GM23338 (cell line): ENCODE results near the gene UBE2J1. TPM values are rescaled to one million over a fixed set of nuclear protein-coding genes. Genes with fewer than 3 reads are reported as not detected.

Source experiments
- ATAC-seq: fragments of 200-7000 bp; cut with Tn5 transposase; 3 replicates; pipeline ENCODE4 v1.9.1; 2020
- DNase-seq: peaks from one replicate; pipeline ENCODE4 v3.0.0-alpha.2; 2015; ENCODE audit warnings: low spot score
- H2AFZ ChIP-seq: fragments of 200-600 bp; sonication (generic); 2 replicates; pipeline ENCODE4 v1.8.0; 2016; ENCODE audit warnings: antibody characterized with exemption, mild to moderate bottlenecking, moderate library complexity
- H3F3A ChIP-seq: fragments of 200-600 bp; sonication (generic); replicated peaks from 2 replicates; pipeline ENCODE4 v1.8.0; 2017; ENCODE audit warnings: antibody characterized with exemption, mixed run types, low read depth
- H3K27ac ChIP-seq: fragments of 200-600 bp; sonication (generic); 2 replicates; pipeline ENCODE4 v1.6.1; 2016; ENCODE audit warnings: low read depth
- H3K27me3 ChIP-seq: fragments of 200-600 bp; sonication (generic); 2 replicates; pipeline ENCODE4 v1.8.0; 2016; ENCODE audit warnings: mild to moderate bottlenecking, mixed run types, moderate library complexity; ENCODE audit not compliant: insufficient read depth
- H3K36me3 ChIP-seq: fragments of 200-600 bp; sonication (generic); 2 replicates; pipeline ENCODE4 v1.8.0; 2016; ENCODE audit warnings: mild to moderate bottlenecking; ENCODE audit not compliant: insufficient read depth
- H3K4me1 ChIP-seq: fragments of 200-600 bp; sonication (generic); 2 replicates; pipeline ENCODE4 v1.8.0; 2016; ENCODE audit warnings: mild to moderate bottlenecking, moderate library complexity; ENCODE audit not compliant: insufficient read depth
- H3K4me2 ChIP-seq: fragments of 200-600 bp; sonication (generic); 2 replicates; pipeline ENCODE4 v1.7.1; 2017; ENCODE audit warnings: mixed run types
- H3K4me3 ChIP-seq: fragments of 200-600 bp; sonication (generic); 2 replicates; pipeline ENCODE4 v1.6.1; 2016; ENCODE audit warnings: mixed run types
- H3K79me2 ChIP-seq: fragments of 200-600 bp; sonication (generic); replicated peaks from 2 replicates; pipeline ENCODE4 v1.8.0; 2017; ENCODE audit warnings: mild to moderate bottlenecking; ENCODE audit not compliant: insufficient read depth
- H3K9me2 ChIP-seq: fragments of 200-600 bp; sonication (generic); 2 replicates; pipeline ENCODE4 v1.8.0; 2017; ENCODE audit not compliant: insufficient read depth
- H4K20me1 ChIP-seq: fragments of 200-600 bp; sonication (generic); replicated peaks from 2 replicates; pipeline ENCODE4 v1.8.0; 2017; ENCODE audit warnings: mild to moderate bottlenecking; ENCODE audit not compliant: insufficient read depth
- H3K27ac Mint-ChIP-seq: 2 replicates; pipeline ENCODE4 v1.8.0; 2020; ENCODE audit warnings: inconsistent platforms, mild to moderate bottlenecking, moderate library complexity, mixed read lengths
- H3K27me3 Mint-ChIP-seq: 3 replicates; pipeline ENCODE4 v1.8.0; 2022; ENCODE audit warnings: low read depth, mild to moderate bottlenecking, moderate library complexity, mixed read lengths, inconsistent platforms; ENCODE audit not compliant: insufficient read depth, poor library complexity
- H3K36me3 Mint-ChIP-seq: 3 replicates; pipeline ENCODE4 v1.8.0; 2021; ENCODE audit warnings: low read depth, mild to moderate bottlenecking, inconsistent platforms, moderate library complexity, mixed read lengths
- H3K4me1 Mint-ChIP-seq: 3 replicates; pipeline ENCODE4 v1.8.0; 2020; ENCODE audit warnings: mild to moderate bottlenecking, inconsistent platforms, mixed read lengths
- H3K4me3 Mint-ChIP-seq: 3 replicates; pipeline ENCODE4 v1.8.0; 2021; ENCODE audit warnings: moderate library complexity, mild to moderate bottlenecking, inconsistent platforms, mixed read lengths
- H3K9me3 Mint-ChIP-seq: 3 replicates; pipeline ENCODE4 v1.8.0; 2020; ENCODE audit warnings: moderate library complexity, mild to moderate bottlenecking, inconsistent platforms, mixed read lengths
- CREB1 ChIP-seq: fragments of 250-450 bp; sonication (Bioruptor Pico); IDR thresholded peaks from 2 replicates; pipeline ENCODE4 v1.5.0; 2020; ENCODE audit warnings: low read depth, mild to moderate bottlenecking, moderate library complexity
- CTCF ChIP-seq, 2 experiments: fragments of 200-600 bp in 1 of 2; sonication (generic) in 1 of 2; conservative IDR thresholded peaks; 2 replicates each; pipeline versions ENCODE4 v1.5.1 to v1.6.1; 2016 to 2017; ENCODE audit warnings: antibody characterized with exemption in 2 of 2, low read depth in 2 of 2, mild to moderate bottlenecking in 2 of 2, moderate library complexity in 1 of 2
- EZH2 ChIP-seq: fragments of 200-600 bp; sonication (generic); IDR thresholded peaks from one replicate; pipeline ENCODE4 v1.8.0; 2017; ENCODE audit warnings: antibody characterized with exemption, mild to moderate bottlenecking, low read depth; ENCODE audit not compliant: unreplicated experiment
- JUNB ChIP-seq: IDR thresholded peaks from one replicate; pipeline ENCODE4 v1.6.1; 2016; ENCODE audit warnings: antibody characterized with exemption; ENCODE audit not compliant: unreplicated experiment
- NANOG ChIP-seq: IDR thresholded peaks from 2 replicates; pipeline ENCODE4 v1.6.1; 2016; ENCODE audit warnings: antibody characterized with exemption, borderline replicate concordance
- STAT1 ChIP-seq: IDR thresholded peaks from one replicate; pipeline ENCODE4 v1.6.1; 2016; ENCODE audit warnings: antibody characterized with exemption; ENCODE audit not compliant: unreplicated experiment
- ZNF331 ChIP-seq: fragments of 250-450 bp; sonication (Bioruptor Pico); IDR thresholded peaks from 2 replicates; pipeline ENCODE4 v1.5.0; 2020; ENCODE audit warnings: low read depth, mild to moderate bottlenecking, moderate library complexity
- polyA plus RNA-seq: library from polyadenylated mRNA; unstranded; fragments of >200 nt; fragmentation: Nextera tagmentation; extraction: Ambion mirVana; gene quantifications from 2 replicates; pipeline ENCODE4 v1.2.1, GENCODE V29; 2016
- total RNA-seq: library from RNA; depleted of rRNA; stranded (reverse); fragments of >200 nt; shearing (Covaris generic); gene quantifications from 2 replicates; pipeline ENCODE4 v1.2.3, GENCODE V29; 2014
- TF ChIP-seq, protein P1 (sequence below): IDR thresholded peaks from 2 replicates; pipeline ENCODE4 v1.6.1; 2016; ENCODE audit warnings: antibody characterized with exemption
- TF ChIP-seq, protein P2 (sequence below): IDR thresholded peaks from one replicate; pipeline ENCODE4 v1.6.1; 2018; ENCODE audit warnings: antibody characterized with exemption; ENCODE audit not compliant: unreplicated experiment

The UBE2J1 gene
- total and polyA plus RNA-seq, 2 experiments from 2014 or later = 7.5 to 13.1 TPM

GRCh38 chr6:89320012-89320559 lies 32.4 kb downstream of the UBE2J1 start:
- H4K20me1 ChIP-seq = no peaks in the 10 kb centered on the region
- Mint-ChIP-seq H3K27me3 (peaks cover 2% of the 10 kb centered on the region), H3K4me1 (peaks cover 17% of the 10 kb centered on the region), H3K27ac (no peak overlapping the region), H3K36me3 (peaks cover 27% of the 10 kb centered on the region), H3K4me3 (no peak overlapping the region), H3K9me3 (peaks cover 32% of the 10 kb centered on the region)
- H3K79me2 ChIP-seq = no peaks in the 10 kb centered on the region
- TF ChIP-seq EZH2 = no peak
- H2AFZ ChIP-seq = no peak overlapping the region
- no peak overlapping the region for H3K4me2 ChIP-seq
- no peaks in the 10 kb centered on the region for H3K27me3 ChIP-seq
- no peaks in the 10 kb centered on the region for H3K4me1 ChIP-seq
- H3K27ac ChIP-seq = no peak overlapping the region
- ATAC-seq = no peak
- no peak overlapping the region for H3K4me3 ChIP-seq
- DNase-seq = no peak
- no peaks in the 10 kb centered on the region for H3F3A ChIP-seq
- H3K36me3 ChIP-seq = peaks cover 5% of the 10 kb centered on the region; the same call in 1 of the 2 replicates
- no peaks in the 10 kb centered on the region for H3K9me2 ChIP-seq

DNA sequence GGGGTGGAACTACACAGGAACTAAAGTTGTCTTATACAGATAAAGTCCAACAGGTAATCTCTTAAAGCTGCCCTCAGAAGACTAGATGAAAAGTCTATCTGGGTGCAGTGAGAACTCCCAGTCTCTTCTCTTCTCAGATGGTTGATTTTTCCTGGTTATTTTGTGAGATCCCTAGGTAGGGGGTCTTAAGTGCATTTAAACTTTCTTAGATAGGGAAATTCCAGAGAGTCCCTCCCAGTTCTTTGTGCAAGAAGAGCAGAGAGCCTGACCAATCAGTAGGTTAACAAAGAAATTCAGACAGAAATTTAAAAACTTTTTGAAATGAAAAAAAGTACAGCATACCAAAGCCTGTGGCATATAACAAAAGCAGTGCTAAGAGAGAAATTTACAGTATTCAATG lies 35.5 kb downstream of the UBE2J1 start:
- no peaks in the 10 kb centered on the region for H3K9me2 ChIP-seq
- no peaks in the 10 kb centered on the region for H3K79me2 ChIP-seq
- no peaks in the 10 kb centered on the region for H3F3A ChIP-seq
- peaks cover 2% of the 10 kb centered on the region for H3K27me3 Mint-ChIP-seq
- H3K27me3 ChIP-seq = no peaks in the 10 kb centered on the region
- H3K4me1 Mint-ChIP-seq = peaks cover 16% of the 10 kb centered on the region
- H3K36me3 Mint-ChIP-seq = peaks cover 27% of the 10 kb centered on the region
- H3K4me3 Mint-ChIP-seq = no peak overlapping the region
- peak; percentile 53; the same call in 2 of the 3 replicates for ATAC-seq
- no peaks in the 10 kb centered on the region for H3K4me1 ChIP-seq
- H3K4me2 ChIP-seq = no peak overlapping the region
- H3K27ac ChIP-seq = no peak overlapping the region
- H3K27ac Mint-ChIP-seq = no peak overlapping the region
- peaks cover 28% of the 10 kb centered on the region for H3K9me3 Mint-ChIP-seq
- H4K20me1 ChIP-seq = no peaks in the 10 kb centered on the region
- H3K4me3 ChIP-seq = no peak overlapping the region
- H3K36me3 ChIP-seq = peaks cover 5% of the 10 kb centered on the region; the same call in 1 of the 2 replicates
- no peak overlapping the region for H2AFZ ChIP-seq
- peak; percentile 19 for DNase-seq
- no peak for TF ChIP-seq NANOG
- no peak for TF ChIP-seq JUNB
- TF ChIP-seq CTCF (conservative IDR thresholded peaks at IDR 0.05; ENCODE audit: low read depth in 2 of 2) = no peak
- no peak for TF ChIP-seq CREB1 (CRISPR knock-in tag)
- TF ChIP-seq ZNF331 (CRISPR knock-in tag) = no peak
- no peak for TF ChIP-seq STAT1
- TF ChIP-seq, protein P1, sequence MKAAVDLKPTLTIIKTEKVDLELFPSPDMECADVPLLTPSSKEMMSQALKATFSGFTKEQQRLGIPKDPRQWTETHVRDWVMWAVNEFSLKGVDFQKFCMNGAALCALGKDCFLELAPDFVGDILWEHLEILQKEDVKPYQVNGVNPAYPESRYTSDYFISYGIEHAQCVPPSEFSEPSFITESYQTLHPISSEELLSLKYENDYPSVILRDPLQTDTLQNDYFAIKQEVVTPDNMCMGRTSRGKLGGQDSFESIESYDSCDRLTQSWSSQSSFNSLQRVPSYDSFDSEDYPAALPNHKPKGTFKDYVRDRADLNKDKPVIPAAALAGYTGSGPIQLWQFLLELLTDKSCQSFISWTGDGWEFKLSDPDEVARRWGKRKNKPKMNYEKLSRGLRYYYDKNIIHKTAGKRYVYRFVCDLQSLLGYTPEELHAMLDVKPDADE = no peak
- TF ChIP-seq, protein P2, sequence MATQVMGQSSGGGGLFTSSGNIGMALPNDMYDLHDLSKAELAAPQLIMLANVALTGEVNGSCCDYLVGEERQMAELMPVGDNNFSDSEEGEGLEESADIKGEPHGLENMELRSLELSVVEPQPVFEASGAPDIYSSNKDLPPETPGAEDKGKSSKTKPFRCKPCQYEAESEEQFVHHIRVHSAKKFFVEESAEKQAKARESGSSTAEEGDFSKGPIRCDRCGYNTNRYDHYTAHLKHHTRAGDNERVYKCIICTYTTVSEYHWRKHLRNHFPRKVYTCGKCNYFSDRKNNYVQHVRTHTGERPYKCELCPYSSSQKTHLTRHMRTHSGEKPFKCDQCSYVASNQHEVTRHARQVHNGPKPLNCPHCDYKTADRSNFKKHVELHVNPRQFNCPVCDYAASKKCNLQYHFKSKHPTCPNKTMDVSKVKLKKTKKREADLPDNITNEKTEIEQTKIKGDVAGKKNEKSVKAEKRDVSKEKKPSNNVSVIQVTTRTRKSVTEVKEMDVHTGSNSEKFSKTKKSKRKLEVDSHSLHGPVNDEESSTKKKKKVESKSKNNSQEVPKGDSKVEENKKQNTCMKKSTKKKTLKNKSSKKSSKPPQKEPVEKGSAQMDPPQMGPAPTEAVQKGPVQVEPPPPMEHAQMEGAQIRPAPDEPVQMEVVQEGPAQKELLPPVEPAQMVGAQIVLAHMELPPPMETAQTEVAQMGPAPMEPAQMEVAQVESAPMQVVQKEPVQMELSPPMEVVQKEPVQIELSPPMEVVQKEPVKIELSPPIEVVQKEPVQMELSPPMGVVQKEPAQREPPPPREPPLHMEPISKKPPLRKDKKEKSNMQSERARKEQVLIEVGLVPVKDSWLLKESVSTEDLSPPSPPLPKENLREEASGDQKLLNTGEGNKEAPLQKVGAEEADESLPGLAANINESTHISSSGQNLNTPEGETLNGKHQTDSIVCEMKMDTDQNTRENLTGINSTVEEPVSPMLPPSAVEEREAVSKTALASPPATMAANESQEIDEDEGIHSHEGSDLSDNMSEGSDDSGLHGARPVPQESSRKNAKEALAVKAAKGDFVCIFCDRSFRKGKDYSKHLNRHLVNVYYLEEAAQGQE = no peak
